H1 (cell line): Measurements from ENCODE around the gene ZNF555. TPM values are rescaled to one million over a fixed set of nuclear protein-coding genes. Genes with fewer than 3 reads are reported as not detected.

Experiments used
- CTCF ChIA-PET: fragments of 300-600 bp; sonication (Branson Sonifier 250); formaldehyde crosslinking; loops from one replicate; lab custom pipeline; 2021; ENCODE audit not compliant: partially characterized antibody; lab: Charles Lee
- POLR2A ChIA-PET: fragments of 300-600 bp; sonication (Branson Sonifier 250); formaldehyde crosslinking; loops from one replicate; lab custom pipeline; 2021; ENCODE audit warnings: inconsistent platforms; ENCODE audit not compliant: partially characterized antibody; lab: Charles Lee
- DNase-seq, 2 experiments: peaks; one replicate each; pipeline versions ENCODE4 v3.0.0 to v3.0.0-alpha.2; 2010 to 2022; ENCODE audit warnings: low spot score in 2 of 2, low read depth in 1 of 2, mixed read lengths in 1 of 2
- FAIRE-seq: peaks from 2 replicates; lab custom pipeline; 2011; peaks lifted over from hg19 to GRCh38; lab: Jason Lieb, UNC
- H2AFZ ChIP-seq: 2 replicates; pipeline ENCODE4 v1.8.1; 2012; ENCODE audit warnings: low read length, inconsistent platforms
- H2AK5ac ChIP-seq: 2 replicates; pipeline ENCODE4 v1.6.1; 2013; ENCODE audit warnings: low read depth, low read length
- H2BK120ac ChIP-seq: replicated peaks from 2 replicates; pipeline ENCODE3; 2013; ENCODE audit warnings: low read depth, low read length, inconsistent platforms
- H2BK12ac ChIP-seq: 2 replicates; pipeline ENCODE4 v1.6.1; 2013; ENCODE audit warnings: low read depth, low read length
- H2BK15ac ChIP-seq: 2 replicates; pipeline ENCODE4 v1.6.1; 2013; ENCODE audit warnings: low read length
- H2BK20ac ChIP-seq: 2 replicates; pipeline ENCODE4 v1.6.1; 2013; ENCODE audit warnings: low read length
- H2BK5ac ChIP-seq: 2 replicates; pipeline ENCODE4 v1.6.1; 2013; ENCODE audit warnings: low read depth, low read length
- H3K14ac ChIP-seq: 2 replicates; pipeline ENCODE4 v1.6.1; 2013; ENCODE audit warnings: inconsistent platforms; ENCODE audit not compliant: insufficient read length
- H3K18ac ChIP-seq: 2 replicates; pipeline ENCODE4 v1.6.1; 2013; ENCODE audit warnings: low read length; ENCODE audit errors: extremely low read depth
- H3K23ac ChIP-seq: 2 replicates; pipeline ENCODE4 v1.6.1; 2013; ENCODE audit warnings: inconsistent platforms; ENCODE audit not compliant: insufficient read length
- H3K23me2 ChIP-seq: 2 replicates; pipeline ENCODE4 v1.6.1; 2013; ENCODE audit warnings: low read depth, low read length
- H3K27ac ChIP-seq: 2 replicates; pipeline ENCODE4 v1.6.1; 2011; ENCODE audit warnings: low read depth, low read length, inconsistent platforms
- H3K27me3 ChIP-seq, 4 experiments: replicated peaks in 1 of 4; 1 replicate in 1 of 4; 2 replicates in 3 of 4; pipeline versions ENCODE4 v1.6.1 to v1.8.1; 2011 to 2013; ENCODE audit warnings: low read length in 3 of 4, mild to moderate bottlenecking in 3 of 4, inconsistent platforms in 2 of 4, mixed read lengths in 2 of 4, moderate library complexity in 1 of 4; ENCODE audit not compliant: control insufficient read depth in 3 of 4, insufficient read depth in 3 of 4; ENCODE audit errors: extremely low read depth in 1 of 4
- H3K36me3 ChIP-seq, 4 experiments: 2 replicates each; pipeline versions ENCODE4 v1.6.1 to v1.8.1; 2011 to 2013; ENCODE audit warnings: mild to moderate bottlenecking in 4 of 4, low read length in 3 of 4, moderate library complexity in 2 of 4, control low read depth in 1 of 4, inconsistent platforms in 1 of 4; ENCODE audit not compliant: insufficient read depth in 4 of 4, control insufficient read depth in 2 of 4
- H3K4ac ChIP-seq: replicated peaks from 2 replicates; pipeline ENCODE3; 2013; ENCODE audit warnings: low read length, low read depth, mixed read lengths, inconsistent platforms; ENCODE audit not compliant: insufficient read length
- H3K4me1 ChIP-seq, 4 experiments: replicated peaks in 1 of 4; 1 replicate in 1 of 4; 2 replicates in 3 of 4; pipeline versions ENCODE4 v1.6.1 to v1.8.1; 2011 to 2013; ENCODE audit warnings: low read length in 3 of 4, inconsistent platforms in 2 of 4, mixed read lengths in 1 of 4; ENCODE audit not compliant: insufficient read depth in 4 of 4, control insufficient read depth in 3 of 4
- H3K4me2 ChIP-seq, 2 experiments: 2 replicates each; pipeline versions ENCODE4 v1.6.1 to v1.8.1; 2011 to 2013; ENCODE audit warnings: low read depth in 2 of 2, low read length in 2 of 2, control low read depth in 1 of 2, inconsistent platforms in 1 of 2, mild to moderate bottlenecking in 1 of 2; ENCODE audit not compliant: insufficient read depth in 1 of 2
- H3K4me3 ChIP-seq, 4 experiments: fragments of 200-600, 300-600 bp in 1 of 4; sonication (generic), shearing (Covaris generic), sonication (Bioruptor Twin) in 1 of 4; 2 replicates each; pipeline versions ENCODE4 v1.5.1 to v1.8.1; 2011 to 2016; ENCODE audit warnings: low read length in 4 of 4, low read depth in 3 of 4, control low read depth in 2 of 4, inconsistent platforms in 2 of 4, mild to moderate bottlenecking in 2 of 4, mixed read lengths in 1 of 4, moderate library complexity in 1 of 4; ENCODE audit not compliant: insufficient read depth in 2 of 4; ENCODE audit errors: extremely low read depth in 1 of 4
- H3K56ac ChIP-seq: replicated peaks from 2 replicates; pipeline ENCODE3; 2013; ENCODE audit warnings: low read depth, mild to moderate bottlenecking, mixed read lengths, low read length, inconsistent platforms; ENCODE audit not compliant: insufficient read length
- H3K79me1 ChIP-seq: 2 replicates; pipeline ENCODE4 v1.6.1; 2013; ENCODE audit warnings: low read depth, low read length, control low read depth
- H3K79me2 ChIP-seq, 2 experiments: 2 replicates each; pipeline versions ENCODE4 v1.6.1 to v1.8.1; 2012 to 2013; ENCODE audit warnings: low read length in 2 of 2, mild to moderate bottlenecking in 2 of 2, inconsistent platforms in 1 of 2; ENCODE audit not compliant: insufficient read depth in 2 of 2, control insufficient read depth in 1 of 2
- H3K9ac ChIP-seq, 4 experiments: replicated peaks in 1 of 4; 1 replicate in 1 of 4; 2 replicates in 3 of 4; pipeline versions ENCODE4 v1.6.1 to v1.8.1; 2011 to 2013; ENCODE audit warnings: low read depth in 3 of 4, low read length in 3 of 4, control low read depth in 2 of 4, mild to moderate bottlenecking in 2 of 4, moderate library complexity in 2 of 4, inconsistent platforms in 1 of 4; ENCODE audit errors: extremely low read depth in 1 of 4
- H3K9me3 ChIP-seq, 2 experiments: 2 replicates each; pipeline versions ENCODE4 v1.6.1 to v1.8.1; 2012 to 2013; ENCODE audit warnings: mild to moderate bottlenecking in 2 of 2, moderate library complexity in 2 of 2, control low read depth in 1 of 2, inconsistent platforms in 1 of 2, low read depth in 1 of 2, low read length in 1 of 2, mixed read lengths in 1 of 2; ENCODE audit not compliant: insufficient read depth in 2 of 2
- H4K20me1 ChIP-seq, 2 experiments: replicated peaks in 1 of 2; 2 replicates each; pipeline versions ENCODE3 to v1.8.1; 2011 to 2013; ENCODE audit warnings: inconsistent platforms in 2 of 2, low read length in 2 of 2, mild to moderate bottlenecking in 1 of 2; ENCODE audit not compliant: insufficient read depth in 2 of 2, control insufficient read depth in 1 of 2
- H4K5ac ChIP-seq: 2 replicates; pipeline ENCODE4 v1.6.1; 2013; ENCODE audit warnings: low read length, low read depth, mixed read lengths, inconsistent platforms; ENCODE audit not compliant: insufficient read length
- H4K8ac ChIP-seq: 2 replicates; pipeline ENCODE4 v1.8.0; 2013; ENCODE audit warnings: mild to moderate bottlenecking, moderate library complexity, low read length, inconsistent platforms; ENCODE audit not compliant: insufficient read depth; ENCODE audit errors: extremely low read depth
- H4K91ac ChIP-seq: replicated peaks from 2 replicates; pipeline ENCODE3; 2013; ENCODE audit warnings: low read length, mixed read lengths, inconsistent platforms; ENCODE audit not compliant: insufficient read length
- BCL11A ChIP-seq, 2 experiments: IDR thresholded peaks; one replicate each; pipeline ENCODE4 v1.6.1; 2011; ENCODE audit warnings: low read depth in 2 of 2, low read length in 2 of 2, mild to moderate bottlenecking in 2 of 2
- BRCA1 ChIP-seq: IDR thresholded peaks from 2 replicates; pipeline ENCODE4 v1.6.1; 2012; ENCODE audit warnings: low read depth, low read length, improper control_type of control experiment
- FOSL1 ChIP-seq: IDR thresholded peaks from 2 replicates; pipeline ENCODE4 v1.6.1; 2011; ENCODE audit warnings: mild to moderate bottlenecking, low read depth, low read length, moderate library complexity; ENCODE audit not compliant: insufficient read depth
- SUZ12 ChIP-seq: fragments of 200-600 bp; sonication (generic); IDR thresholded peaks from 2 replicates; pipeline ENCODE4 v1.6.1; 2012; ENCODE audit warnings: mild to moderate bottlenecking, inconsistent platforms, low read length, moderate library complexity, mixed read lengths
- whole genome bisulfite sequencing, 2 experiments: shearing (Covaris generic) in 1 of 2; methylation state at CpG; one replicate each; pipeline versions ENCODE4 v1.1.6 to v1.1.7; 2013 to 2015; ENCODE audit warnings: low lambda C conversion rate in 2 of 2, mixed read lengths in 2 of 2, inconsistent platforms in 1 of 2, low coverage in 1 of 2, missing lambda C conversion rate in 1 of 2; ENCODE audit not compliant: insufficient replicate concordance in 2 of 2, insufficient coverage in 1 of 2, insufficient read length in 1 of 2; ENCODE audit errors: extremely low coverage in 1 of 2, missing lambda C conversion rate in 1 of 2; 5-methylcytosine and 5-hydroxymethylcytosine counted together
- polyA plus RNA-seq, 7 experiments: library from polyadenylated mRNA; depleted of rRNA in 3 of 7; stranded (reverse) in 5 of 7; unstranded in 2 of 7; fragments of >200 nt in 5 of 7; fragments of 200-250 nt in 2 of 7; gene quantifications; 1 replicate in 5 of 7; 2 replicates in 1 of 7; 4 replicates in 1 of 7; pipeline versions ENCODE4 v1.2.1 to v1.2.3, GENCODE V29; 2011 to 2013; ENCODE audit warnings: missing spikeins in 2 of 7, mixed read lengths in 2 of 7
- total RNA-seq: library from RNA; stranded (reverse); fragmentation: NEBNext Ultra II Directional; extraction: Animal tissue kit (Norgen Biotek cat#: 25700); gene quantifications from 2 replicates; pipeline ENCODE4 v1.2.1, GENCODE V29; 2021

ZNF555 gene
- total and polyA plus RNA-seq, 2 of the 8 experiments (the other 6 are each of a cell fraction or from before 2014, with no cell fraction given): 1.6 to 5.7 TPM

DNA sequence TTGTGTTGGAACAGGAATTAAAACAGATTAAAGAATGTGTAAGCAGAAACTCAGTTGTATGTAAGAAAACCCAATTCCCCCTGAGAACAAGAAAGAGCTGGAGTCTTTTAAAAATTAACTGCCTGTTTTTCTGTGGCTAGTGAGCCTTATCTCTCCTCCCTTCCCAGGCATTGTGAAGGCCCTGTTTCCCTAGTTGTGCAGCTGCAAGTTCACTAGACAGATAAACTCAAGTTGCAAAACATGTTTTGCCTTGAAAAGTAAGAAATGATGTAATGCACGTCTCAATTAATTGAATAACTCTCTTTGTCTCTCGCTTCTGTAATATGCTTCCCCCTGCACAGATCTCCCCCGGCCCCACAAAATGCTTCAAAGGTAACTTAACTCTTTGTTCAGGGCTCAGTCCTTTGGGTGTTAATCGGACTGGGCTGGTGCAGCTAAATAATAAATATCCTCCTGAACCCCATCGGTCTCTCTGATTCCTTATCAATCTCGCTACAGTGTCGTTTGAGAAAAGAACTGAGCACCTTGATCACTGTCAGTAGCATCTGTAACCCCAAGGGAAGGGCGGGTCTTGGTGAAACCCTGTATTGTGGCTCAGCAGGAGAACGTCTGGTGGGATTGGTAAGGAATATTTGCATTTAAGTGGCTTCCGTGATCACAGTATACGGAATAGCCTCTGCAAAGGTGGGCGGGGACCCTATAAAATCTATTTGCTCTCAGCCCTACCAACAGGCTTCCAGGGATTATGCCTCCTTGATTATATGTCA is 24.2 kb downstream of the ZNF555 start:
- Histone ChIP-seq H3K23me2 (no peaks in the 10 kb centered on the region), H3K56ac (no peak overlapping the region), H3K4me1 (no peaks in the 10 kb centered on the region), H2AFZ (no peak overlapping the region), H4K20me1 (no peaks in the 10 kb centered on the region), H3K23ac (no peak overlapping the region), H3K4me2 (no peak overlapping the region), H4K8ac (no peak overlapping the region), H2BK15ac (no peak overlapping the region), H3K4ac (no peak overlapping the region), H2BK5ac (no peak overlapping the region), H3K18ac (no peak overlapping the region), H4K5ac (no peak overlapping the region), H3K9me3 (peaks cover 33 to 79% of the 10 kb centered on the region in 2 experiments), H3K14ac (no peak overlapping the region), H3K4me3 (no peak overlapping the region), H2BK120ac (no peak overlapping the region), H3K79me2 (no peaks in the 10 kb centered on the region), H3K27me3 (no peaks in the 10 kb centered on the region), H3K79me1 (no peaks in the 10 kb centered on the region), H3K27ac (no peak overlapping the region), H2BK20ac (no peak overlapping the region), H3K9ac (no peak overlapping the region), H4K91ac (no peak overlapping the region), H3K36me3 (no peaks in the 10 kb centered on the region), H2BK12ac (no peak overlapping the region), H2AK5ac (no peak overlapping the region)
- TF ChIP-seq BCL11A (IDR thresholded peaks at IDR 0.05; ENCODE audit: low read depth in 2 of 2, low read length in 2 of 2) (no peak), SUZ12 (no peak), FOSL1 (no peak), BRCA1 (no peak)
- ChIA-PET POLR2A (no interaction called here), CTCF (interaction anchor here (0.8 to 1.7 kb wide), 2 partner anchors 22 to 46 kb away, joined by 3 read pairs; no protein-coding TSS in a partner anchor)
- no peak for FAIRE-seq
- 87% methylated on average over 12 of the region's 12 CpGs; no CpG with 5 or more reads in 1 of the 2 experiments for WGBS, 2 experiments
- no peak for DNase-seq
